ENCODE measurements around the gene PNRC1.

The PNRC1 gene

GRCh38 chr6:89132057-89132456 is 51.5 kb downstream of the PNRC1 start:
- Mint-ChIP-seq H3K9me3 (peaks cover 7% of the 10 kb centered on the region), H3K36me3 (ENCODE audit: low read depth) (peaks cover 23% of the 10 kb centered on the region), H3K4me3 (no peak overlapping the region), H3K27me3 (ENCODE audit: low read depth) (no peaks in the 10 kb centered on the region), H3K4me1 (no peaks in the 10 kb centered on the region), H3K27ac (no peak overlapping the region)
- no peak for TF ChIP-seq CTCF (IDR thresholded peaks at IDR 0.05; ENCODE audit: unreplicated experiment in 3 of 3)

- Mint-ChIP-seq H3K27me3 (ENCODE audit: low read depth) (no peaks in the 10 kb centered on the region), H3K9me3 (no peaks in the 10 kb centered on the region), H3K4me3 (no peak overlapping the region), H3K36me3 (ENCODE audit: low read depth) (peaks cover 16% of the 10 kb centered on the region), H3K27ac (no peak overlapping the region), H3K4me1 (no peaks in the 10 kb centered on the region)
- no peak for TF ChIP-seq CTCF (IDR thresholded peaks at IDR 0.05; ENCODE audit: unreplicated experiment in 3 of 3)
These were observed 53.4 kb downstream of the PNRC1 start for GRCh38 chr6:89133981-89134380.

- peaks cover 4% of the 10 kb centered on the region for H3K4me1 Mint-ChIP-seq
- peaks cover 15% of the 10 kb centered on the region for H3K36me3 Mint-ChIP-seq (ENCODE audit: low read depth)
- H3K27me3 Mint-ChIP-seq (ENCODE audit: low read depth) = no peaks in the 10 kb centered on the region
- H3K27ac Mint-ChIP-seq = no peak overlapping the region
- H3K4me3 Mint-ChIP-seq = no peak overlapping the region
- no peak for TF ChIP-seq CTCF (IDR thresholded peaks at IDR 0.05; ENCODE audit: unreplicated experiment in 3 of 3)
- no peaks in the 10 kb centered on the region for H3K9me3 Mint-ChIP-seq
These were observed 54.2 kb downstream of the PNRC1 start for GRCh38 chr6:89134723-89135122.
